ENCODE data around the gene VPS37B.

Gene VPS37B

DNA sequence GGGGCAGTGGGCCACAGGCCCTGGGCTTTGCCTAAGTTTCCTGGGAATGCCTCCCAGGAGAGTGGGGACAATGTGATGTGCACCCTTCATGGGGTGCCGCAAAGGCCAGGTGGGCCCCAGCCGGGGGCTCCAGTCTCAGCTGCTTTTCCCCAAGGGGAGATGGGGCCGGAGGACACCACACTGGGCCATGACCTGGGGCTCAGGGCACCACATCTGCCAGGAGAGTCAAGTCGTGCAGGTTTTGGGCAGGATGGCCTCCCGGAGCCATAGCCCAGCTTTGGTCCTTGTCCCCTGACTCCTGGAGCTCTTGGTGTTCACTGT is 48.4 kb downstream of the VPS37B start:
- in situ Hi-C loops (cut with HindIII; ENCODE audit: low sequenced_read_pairs) = no loop called here
- DNase-seq (ENCODE audit: low read depth, low spot score) = no peak
- H3K4me3 ChIP-seq (ENCODE audit: low read depth, low read length) = no peak overlapping the region
- TF ChIP-seq, protein P1, sequence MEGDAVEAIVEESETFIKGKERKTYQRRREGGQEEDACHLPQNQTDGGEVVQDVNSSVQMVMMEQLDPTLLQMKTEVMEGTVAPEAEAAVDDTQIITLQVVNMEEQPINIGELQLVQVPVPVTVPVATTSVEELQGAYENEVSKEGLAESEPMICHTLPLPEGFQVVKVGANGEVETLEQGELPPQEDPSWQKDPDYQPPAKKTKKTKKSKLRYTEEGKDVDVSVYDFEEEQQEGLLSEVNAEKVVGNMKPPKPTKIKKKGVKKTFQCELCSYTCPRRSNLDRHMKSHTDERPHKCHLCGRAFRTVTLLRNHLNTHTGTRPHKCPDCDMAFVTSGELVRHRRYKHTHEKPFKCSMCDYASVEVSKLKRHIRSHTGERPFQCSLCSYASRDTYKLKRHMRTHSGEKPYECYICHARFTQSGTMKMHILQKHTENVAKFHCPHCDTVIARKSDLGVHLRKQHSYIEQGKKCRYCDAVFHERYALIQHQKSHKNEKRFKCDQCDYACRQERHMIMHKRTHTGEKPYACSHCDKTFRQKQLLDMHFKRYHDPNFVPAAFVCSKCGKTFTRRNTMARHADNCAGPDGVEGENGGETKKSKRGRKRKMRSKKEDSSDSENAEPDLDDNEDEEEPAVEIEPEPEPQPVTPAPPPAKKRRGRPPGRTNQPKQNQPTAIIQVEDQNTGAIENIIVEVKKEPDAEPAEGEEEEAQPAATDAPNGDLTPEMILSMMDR (IDR thresholded peaks at IDR 0.05; ENCODE audit: low read depth, low read length) = no peak

GRCh38 chr12:122846622-122847515 is 49.1 kb downstream of the VPS37B start:
- H3K4me3 ChIP-seq (ENCODE audit: low read depth, low read length) = no peak overlapping the region
- DNase-seq (ENCODE audit: low read depth, low spot score) = no peak
- TF ChIP-seq, protein P1 (IDR thresholded peaks at IDR 0.05; ENCODE audit: low read depth, low read length) = no peak
- in situ Hi-C loops (cut with HindIII; ENCODE audit: low sequenced_read_pairs) = no loop called here

DNA sequence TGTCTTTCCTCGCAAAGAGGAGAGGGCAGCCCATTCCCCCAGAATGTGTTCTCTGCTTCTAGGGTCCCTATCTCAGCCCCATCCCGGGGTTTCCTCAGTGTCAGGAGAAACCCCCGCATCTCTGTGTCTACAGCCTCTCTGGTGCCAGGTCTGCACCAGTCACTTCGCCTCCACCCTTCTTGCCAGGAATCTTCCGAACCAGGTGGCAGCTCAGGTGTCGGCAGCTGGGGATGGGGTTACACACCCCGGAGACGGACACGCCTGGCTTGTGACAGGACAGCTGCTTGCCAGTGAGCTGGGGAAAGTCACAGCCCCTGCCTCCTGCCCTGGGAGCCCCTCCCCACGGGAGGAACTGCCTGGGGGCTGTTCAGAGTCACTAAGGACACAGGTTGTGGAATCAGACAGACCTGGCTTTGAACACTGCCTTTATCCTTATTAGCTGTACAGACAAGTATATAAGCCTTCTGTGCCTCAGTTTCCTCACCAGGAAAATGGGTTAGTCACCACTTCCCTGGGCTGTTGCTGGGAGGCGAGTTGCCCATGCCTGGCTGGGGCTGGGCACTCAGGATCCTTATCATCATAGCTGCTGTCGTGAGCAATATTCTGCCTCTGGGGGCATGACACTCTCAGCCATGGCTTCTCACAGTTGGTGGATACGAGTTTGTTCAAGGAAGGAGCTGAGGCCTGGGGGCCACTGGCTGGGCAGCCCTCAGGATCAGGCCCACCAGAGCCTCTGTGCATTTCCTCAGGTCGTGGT is 49.9 kb downstream of the VPS37B start:
- DNase-seq (ENCODE audit: low read depth, low spot score) = no peak
- H3K4me3 ChIP-seq (ENCODE audit: low read depth, low read length) = no peak overlapping the region
- TF ChIP-seq, protein P1 (IDR thresholded peaks at IDR 0.05; ENCODE audit: low read depth, low read length) = no peak
- in situ Hi-C loops (cut with HindIII; ENCODE audit: low sequenced_read_pairs) = no loop called here

DNA sequence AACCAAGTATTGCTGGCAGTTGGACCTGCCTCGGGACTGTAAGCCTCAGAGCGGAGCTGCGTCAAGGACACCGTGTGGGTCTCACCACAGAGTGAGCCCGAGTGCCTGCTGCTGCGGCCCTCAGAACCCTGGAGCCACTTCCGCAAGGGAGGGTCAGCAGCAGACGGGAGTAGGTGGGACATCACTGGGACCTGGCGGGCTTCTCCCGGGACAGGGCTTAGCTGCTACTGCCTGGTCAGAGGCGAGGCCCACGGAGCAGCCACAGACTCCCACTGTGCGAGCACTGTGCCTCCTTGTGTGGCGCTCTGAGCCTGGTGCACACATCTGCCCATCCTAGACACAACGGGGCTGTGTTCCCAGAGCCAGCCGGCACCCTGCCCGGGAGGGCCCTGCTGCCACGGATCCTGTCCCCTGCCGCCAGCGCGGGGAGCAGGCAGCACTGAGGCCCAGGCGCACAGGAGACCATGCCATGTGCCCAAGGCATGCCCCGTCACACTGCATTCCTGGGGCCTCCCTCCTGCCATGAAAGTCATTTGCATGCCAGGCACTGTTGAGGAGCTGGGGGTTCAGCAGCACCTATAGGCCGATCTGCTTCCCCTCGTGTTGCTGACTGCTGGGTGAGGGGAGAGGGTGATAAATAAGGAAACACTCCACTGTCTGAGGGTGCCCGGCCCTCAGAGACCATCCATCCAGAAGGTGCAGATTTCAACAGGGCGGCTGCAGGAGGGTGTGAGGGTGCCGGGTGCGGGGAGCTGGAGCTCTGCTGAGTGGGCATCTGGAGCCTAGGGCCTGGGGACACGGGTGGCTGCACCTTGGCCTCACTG is 50.7 kb downstream of the VPS37B start:
- in situ Hi-C loops (cut with HindIII; ENCODE audit: low sequenced_read_pairs) = no loop called here
- H3K4me3 ChIP-seq (ENCODE audit: low read depth, low read length) = no peak overlapping the region
- DNase-seq (ENCODE audit: low read depth, low spot score) = no peak
- TF ChIP-seq, protein P1 (IDR thresholded peaks at IDR 0.05; ENCODE audit: low read depth, low read length) = no peak

DNA sequence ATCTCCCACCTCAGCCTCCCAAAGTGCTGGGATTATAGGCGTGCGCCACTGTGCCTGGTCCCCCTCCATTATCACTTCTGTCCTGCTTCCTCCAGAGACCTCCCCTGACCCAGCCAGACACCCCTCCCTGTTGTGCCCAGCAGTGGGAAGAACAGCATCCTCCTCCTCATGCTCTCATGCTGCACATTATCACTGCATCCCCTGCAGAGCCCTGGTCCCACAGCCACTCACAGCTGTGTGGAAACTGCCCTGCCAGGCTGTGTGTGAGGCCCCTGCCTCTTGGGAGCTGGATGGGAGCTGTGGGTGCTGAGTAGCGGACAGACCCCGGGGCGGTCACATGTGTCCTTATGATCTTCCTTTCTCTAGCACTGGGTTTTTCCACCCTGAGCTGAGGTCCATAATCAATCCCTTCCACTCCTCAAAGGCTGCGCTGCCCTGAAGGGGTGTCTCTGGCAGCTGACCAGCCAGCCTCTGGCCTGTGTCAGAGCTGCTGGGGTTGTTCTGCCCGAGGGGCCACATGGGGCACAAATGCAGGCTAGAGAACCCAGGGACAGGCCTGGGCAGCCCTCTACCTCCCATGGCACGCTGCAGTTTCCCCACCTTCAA is 51.5 kb downstream of the VPS37B start:
- TF ChIP-seq, protein P1 (IDR thresholded peaks at IDR 0.05; ENCODE audit: low read depth, low read length) = no peak
- no peak overlapping the region for H3K4me3 ChIP-seq (ENCODE audit: low read depth, low read length)
- DNase-seq (ENCODE audit: low read depth, low spot score) = no peak
- in situ Hi-C loops (cut with HindIII; ENCODE audit: low sequenced_read_pairs) = no loop called here

GRCh38 chr12:122843455-122843854 is 52.5 kb downstream of the VPS37B start:
- in situ Hi-C loops (cut with HindIII; ENCODE audit: low sequenced_read_pairs) = no loop called here
- no peak for DNase-seq (ENCODE audit: low read depth, low spot score)
- H3K4me3 ChIP-seq (ENCODE audit: low read depth, low read length) = no peak overlapping the region
- TF ChIP-seq, protein P1 (IDR thresholded peaks at IDR 0.05; ENCODE audit: low read depth, low read length) = no peak
